GM12875 (cell line): ENCODE measurements around the gene SLC35E4.
"Not testable (repeated sequence)": the region's sequence is repeated elsewhere in the genome, so short reads cannot be mapped to it uniquely, and the experiment has no call there.

Experiments
- H3K4me3 ChIP-seq: one replicate; pipeline ENCODE4 v1.5.1; 2011; ENCODE audit warnings: low read depth, low read length, control low read depth
- TF ChIP-seq, protein P1 (sequence below): IDR thresholded peaks from 2 replicates; pipeline ENCODE4 v1.5.1; 2011; ENCODE audit warnings: low read depth, mild to moderate bottlenecking, control low read depth, inconsistent platforms, low read length, moderate library complexity, borderline replicate concordance; ENCODE audit not compliant: insufficient read depth

The SLC35E4 gene

DNA sequence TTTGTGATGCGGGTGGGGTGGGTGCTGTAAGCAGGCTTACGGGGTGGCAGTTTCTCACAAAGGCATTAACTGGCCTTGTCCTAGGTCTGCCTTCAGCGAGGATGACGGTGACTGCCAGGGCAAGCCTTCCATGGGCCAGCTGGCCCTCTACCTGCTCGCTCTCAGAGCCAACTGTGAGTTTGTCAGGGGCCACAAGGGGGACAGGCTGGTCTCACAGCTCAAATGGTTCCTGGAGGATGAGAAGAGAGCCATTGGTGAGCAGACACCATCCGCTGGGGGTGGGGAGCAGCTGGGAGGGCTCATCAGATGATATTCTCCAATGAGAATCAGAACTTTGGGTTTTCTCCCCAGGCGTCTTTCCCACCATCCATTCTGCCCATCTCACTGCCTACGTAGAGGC is 22.8 kb upstream of the SLC35E4 start:
- TF ChIP-seq, protein P1, sequence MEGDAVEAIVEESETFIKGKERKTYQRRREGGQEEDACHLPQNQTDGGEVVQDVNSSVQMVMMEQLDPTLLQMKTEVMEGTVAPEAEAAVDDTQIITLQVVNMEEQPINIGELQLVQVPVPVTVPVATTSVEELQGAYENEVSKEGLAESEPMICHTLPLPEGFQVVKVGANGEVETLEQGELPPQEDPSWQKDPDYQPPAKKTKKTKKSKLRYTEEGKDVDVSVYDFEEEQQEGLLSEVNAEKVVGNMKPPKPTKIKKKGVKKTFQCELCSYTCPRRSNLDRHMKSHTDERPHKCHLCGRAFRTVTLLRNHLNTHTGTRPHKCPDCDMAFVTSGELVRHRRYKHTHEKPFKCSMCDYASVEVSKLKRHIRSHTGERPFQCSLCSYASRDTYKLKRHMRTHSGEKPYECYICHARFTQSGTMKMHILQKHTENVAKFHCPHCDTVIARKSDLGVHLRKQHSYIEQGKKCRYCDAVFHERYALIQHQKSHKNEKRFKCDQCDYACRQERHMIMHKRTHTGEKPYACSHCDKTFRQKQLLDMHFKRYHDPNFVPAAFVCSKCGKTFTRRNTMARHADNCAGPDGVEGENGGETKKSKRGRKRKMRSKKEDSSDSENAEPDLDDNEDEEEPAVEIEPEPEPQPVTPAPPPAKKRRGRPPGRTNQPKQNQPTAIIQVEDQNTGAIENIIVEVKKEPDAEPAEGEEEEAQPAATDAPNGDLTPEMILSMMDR = no peak
- no peak overlapping the region for H3K4me3 ChIP-seq

DNA sequence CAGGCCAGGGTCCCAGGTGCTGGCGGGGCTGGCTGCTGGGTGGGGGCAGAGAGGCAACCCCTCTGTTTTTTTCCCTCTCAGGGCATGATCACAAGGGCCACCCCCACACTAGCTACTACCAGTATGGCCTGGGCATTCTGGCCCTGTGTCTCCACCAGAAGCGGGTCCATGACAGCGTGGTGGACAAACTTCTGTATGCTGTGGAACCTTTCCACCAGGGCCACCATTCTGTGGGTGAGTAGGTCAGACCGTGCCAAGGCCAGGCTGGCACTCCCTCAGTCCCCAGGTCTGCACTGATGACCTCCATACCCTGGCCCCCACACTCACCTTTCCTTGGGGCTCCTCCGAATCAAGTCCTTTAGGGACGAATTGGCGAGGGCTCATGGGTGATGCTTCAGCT is 21.3 kb upstream of the SLC35E4 start:
- no peak overlapping the region for H3K4me3 ChIP-seq
- TF ChIP-seq, protein P1 = no peak

DNA sequence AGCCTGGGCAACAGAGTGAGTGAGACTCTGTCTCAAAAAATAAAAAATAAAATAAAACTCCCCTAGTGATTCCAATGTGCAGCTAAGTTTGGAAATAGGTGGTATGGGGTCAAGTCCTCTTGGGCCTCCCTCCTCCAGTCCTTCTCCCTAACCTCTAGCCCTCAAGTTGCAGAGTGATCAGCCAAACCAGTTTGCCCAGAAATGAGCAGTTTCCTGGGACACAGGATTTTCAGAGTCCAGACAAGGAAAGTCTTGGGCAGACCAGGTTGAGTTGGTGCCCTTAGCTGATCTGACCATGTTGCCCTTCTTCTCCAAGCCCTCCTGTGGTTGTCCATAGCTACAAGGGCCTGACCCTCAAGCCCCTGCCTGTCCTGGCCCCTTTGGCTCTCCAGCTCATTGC is 20.7 kb upstream of the SLC35E4 start:
- no peak overlapping the region for H3K4me3 ChIP-seq
- TF ChIP-seq, protein P1 = no peak

DNA sequence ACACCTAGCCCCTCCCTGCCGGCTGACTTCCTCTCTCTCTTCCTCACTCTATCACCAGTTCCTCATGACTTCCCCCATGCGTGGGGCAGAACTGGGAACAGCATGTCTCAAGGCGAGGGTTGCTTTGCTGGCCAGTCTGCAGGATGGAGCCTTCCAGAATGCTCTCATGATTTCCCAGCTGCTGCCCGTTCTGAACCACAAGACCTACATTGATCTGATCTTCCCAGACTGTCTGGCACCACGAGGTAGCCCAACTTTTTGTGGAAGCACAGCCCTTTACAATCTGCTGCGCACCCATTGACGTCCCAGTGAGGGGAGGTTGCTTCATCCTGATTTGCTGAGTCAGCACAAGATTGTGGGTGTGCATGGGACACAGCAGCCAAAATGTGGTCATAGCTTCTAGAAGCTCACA is 20.0 kb upstream of the SLC35E4 start:
- H3K4me3 ChIP-seq = no peak overlapping the region
- TF ChIP-seq, protein P1 = no peak

DNA sequence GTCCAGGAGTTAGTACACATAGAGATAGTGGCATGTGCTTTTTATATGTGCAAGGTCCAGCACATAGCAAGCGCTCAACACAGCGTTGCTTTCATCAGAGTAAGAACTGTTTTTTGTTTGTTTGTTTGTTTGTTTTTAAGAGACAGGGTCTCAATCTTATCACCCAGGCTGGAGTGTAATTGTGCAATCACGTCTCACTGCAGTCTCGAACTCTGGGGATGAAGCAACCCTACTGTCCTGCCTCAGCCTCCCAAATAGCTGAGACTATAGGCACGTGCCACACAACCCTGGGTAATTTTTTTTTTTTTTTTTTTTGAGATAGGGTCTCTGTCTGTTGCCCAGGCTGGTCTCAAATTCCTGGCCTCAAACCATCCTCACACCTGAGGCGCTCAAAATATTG is 17.8 kb upstream of the SLC35E4 start:
- TF ChIP-seq, protein P1 = no peak

DNA sequence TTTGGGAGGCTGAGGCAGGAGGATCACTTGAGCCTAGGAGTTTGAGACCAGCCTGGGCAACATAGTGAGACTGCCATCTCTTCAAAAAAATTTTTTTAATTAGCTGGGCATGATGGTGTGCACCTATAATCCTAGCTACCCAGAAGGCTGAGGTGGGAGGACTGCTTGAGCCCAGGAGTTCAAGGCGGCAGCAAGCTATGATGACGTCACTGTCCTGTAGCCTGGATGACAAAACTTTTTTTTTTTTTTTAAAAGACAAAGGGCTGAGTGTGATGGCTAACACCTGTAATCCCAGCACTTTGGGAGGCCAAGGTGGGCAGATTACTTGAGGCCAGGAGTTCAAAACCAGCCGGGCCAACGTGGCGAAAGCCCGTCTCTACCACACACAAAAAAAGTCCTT is 15.7 kb upstream of the SLC35E4 start:
- not testable (repeated sequence) for H3K4me3 ChIP-seq

More for the DNA sequence above, 17.8 kb upstream of the SLC35E4 start:
- no peak overlapping the region for H3K4me3 ChIP-seq

DNA sequence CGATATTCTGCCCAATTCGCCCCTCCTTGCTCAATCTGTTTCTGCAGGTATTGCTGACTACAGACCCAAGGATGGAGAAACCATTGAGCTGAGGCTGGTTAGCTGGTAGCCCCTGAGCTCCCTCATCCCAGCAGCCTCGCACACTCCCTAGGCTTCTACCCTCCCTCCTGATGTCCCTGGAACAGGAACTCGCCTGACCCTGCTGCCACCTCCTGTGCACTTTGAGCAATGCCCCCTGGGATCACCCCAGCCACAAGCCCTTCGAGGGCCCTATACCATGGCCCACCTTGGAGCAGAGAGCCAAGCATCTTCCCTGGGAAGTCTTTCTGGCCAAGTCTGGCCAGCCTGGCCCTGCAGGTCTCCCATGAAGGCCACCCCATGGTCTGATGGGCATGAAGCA is 9.2 kb upstream of the SLC35E4 start:
- TF ChIP-seq, protein P1 = no peak
- H3K4me3 ChIP-seq = no peak overlapping the region

DNA sequence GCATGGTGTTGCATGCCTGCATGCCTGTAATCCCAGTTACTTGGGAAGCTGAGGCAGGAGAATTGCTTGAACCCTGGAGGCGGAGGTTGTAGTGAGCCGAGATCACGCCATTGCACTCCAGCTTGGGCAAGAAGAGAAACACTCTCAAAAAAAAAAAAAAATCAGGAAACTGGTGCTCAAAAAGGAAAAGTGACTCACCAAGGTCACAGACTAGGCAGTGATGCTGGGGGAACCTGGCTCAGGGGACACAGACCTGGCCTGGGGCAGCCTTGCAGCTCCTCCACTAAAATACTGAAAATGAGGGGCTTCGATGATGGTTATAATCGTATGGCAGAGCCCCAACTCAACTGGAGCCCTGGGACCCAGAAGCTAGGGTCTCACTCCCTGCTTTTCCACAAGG is 8.1 kb upstream of the SLC35E4 start:
- no peak overlapping the region for H3K4me3 ChIP-seq
- TF ChIP-seq, protein P1 = no peak
